Endothelial cell of umbilical vein (primary cell): ENCODE measurements around the gene GUCD1. TPM values are rescaled to one million over a fixed set of nuclear protein-coding genes. Genes with fewer than 3 reads are reported as not detected.

Experiments used
- BruUV-seq: library from RNA; stranded (reverse); fragments of 400-500 nt; replicated peaks from 2 replicates; lab custom pipeline; 2021; lab: Mats Ljungman, UMichigan
- CTCF ChIA-PET: fragments of 300-600, 350-600 bp; sonication (Branson Sonifier 250); formaldehyde crosslinking; loops from one replicate; lab custom pipeline; 2021; ENCODE audit warnings: antibody characterized with exemption, inconsistent platforms; lab: Charles Lee
- POLR2A ChIA-PET: fragments of 300-600, 350-600 bp; sonication (Branson Sonifier 250); formaldehyde crosslinking; loops from one replicate; lab custom pipeline; 2021; ENCODE audit warnings: antibody characterized with exemption, inconsistent platforms; lab: Charles Lee
- DNase-seq: peaks from one replicate; pipeline ENCODE4 v3.0.0-alpha.2; 2011; ENCODE audit warnings: low read depth, low spot score
- FAIRE-seq: peaks from 2 replicates; lab custom pipeline; 2011; peaks lifted over from hg19 to GRCh38; lab: Jason Lieb, UNC
- H2AFZ ChIP-seq: 2 replicates; pipeline ENCODE4 v1.6.0; 2012; ENCODE audit warnings: low read depth, low read length, control low read depth, inconsistent platforms
- H3K27ac ChIP-seq: 2 replicates; pipeline ENCODE4 v1.5.1; 2011; ENCODE audit warnings: low read depth, mild to moderate bottlenecking, control low read depth, low read length, moderate library complexity; ENCODE audit not compliant: insufficient read depth
- H3K27me3 ChIP-seq, 2 experiments: 2 replicates each; pipeline versions ENCODE4 v1.6.0 to v1.6.1; 2011; ENCODE audit warnings: low read length in 2 of 2, mixed read lengths in 1 of 2; ENCODE audit not compliant: control insufficient read depth in 2 of 2, insufficient read depth in 2 of 2
- H3K36me3 ChIP-seq, 2 experiments: 2 replicates in 1 of 2; 3 replicates in 1 of 2; pipeline ENCODE4 v1.5.1; 2011; ENCODE audit warnings: low read length in 2 of 2, mild to moderate bottlenecking in 1 of 2, moderate library complexity in 1 of 2; ENCODE audit not compliant: control insufficient read depth in 2 of 2, insufficient read depth in 2 of 2; ENCODE audit errors: extremely low read depth in 1 of 2
- H3K4me1 ChIP-seq: 3 replicates; pipeline ENCODE4 v1.5.1; 2011; ENCODE audit warnings: mild to moderate bottlenecking, low read length; ENCODE audit not compliant: control insufficient read depth, insufficient read depth; ENCODE audit errors: extremely low read depth
- H3K4me2 ChIP-seq: 2 replicates; pipeline ENCODE4 v1.6.1; 2011; ENCODE audit warnings: low read length, control low read depth, mixed read lengths; ENCODE audit not compliant: insufficient read depth
- H3K4me3 ChIP-seq, 3 experiments: fragments of 200-600 bp in 1 of 3; sonication (generic), shearing (Covaris generic) in 1 of 3; replicated peaks in 1 of 3; 2 replicates each; pipeline ENCODE4 v1.5.1; 2011 to 2016; ENCODE audit warnings: control low read depth in 3 of 3, low read length in 3 of 3, mild to moderate bottlenecking in 2 of 3, inconsistent platforms in 1 of 3, low read depth in 1 of 3, moderate library complexity in 1 of 3; ENCODE audit not compliant: insufficient read depth in 1 of 3
- H3K79me2 ChIP-seq: 2 replicates; pipeline ENCODE4 v1.6.0; 2012; ENCODE audit warnings: low read length, inconsistent platforms; ENCODE audit not compliant: control insufficient read depth, insufficient read depth
- H3K9ac ChIP-seq: replicated peaks from 2 replicates; pipeline ENCODE3; 2011; ENCODE audit warnings: low read length, control low read depth; ENCODE audit not compliant: insufficient read depth; ENCODE audit errors: extremely low read depth
- H3K9me1 ChIP-seq: replicated peaks from 3 replicates; pipeline ENCODE4 v1.6.0; 2011; ENCODE audit warnings: mild to moderate bottlenecking, low read length; ENCODE audit not compliant: control insufficient read depth, insufficient read depth; ENCODE audit errors: extremely low read depth
- H3K9me3 ChIP-seq: replicated peaks from 2 replicates; pipeline ENCODE4 v1.5.1; 2012; ENCODE audit warnings: low read length, inconsistent platforms; ENCODE audit not compliant: control insufficient read depth, insufficient read depth
- H4K20me1 ChIP-seq: replicated peaks from 2 replicates; pipeline ENCODE3; 2011; ENCODE audit warnings: mild to moderate bottlenecking, low read length; ENCODE audit not compliant: control insufficient read depth, insufficient read depth; ENCODE audit errors: extremely low read depth
- CTCF ChIP-seq, 2 donors: IDR thresholded peaks; 1 replicate in 1 of 2; 2 replicates in 1 of 2; pipeline ENCODE4 v1.5.1; 2011; ENCODE audit warnings: low read length in 2 of 2, mild to moderate bottlenecking in 2 of 2, moderate library complexity in 2 of 2, control low read depth in 1 of 2, inconsistent platforms in 1 of 2, low read depth in 1 of 2; ENCODE audit not compliant: insufficient read depth in 1 of 2; ENCODE audit errors: extremely low read depth in 1 of 2
- EZH2 ChIP-seq: IDR thresholded peaks from 2 replicates; pipeline ENCODE4 v1.6.1; 2012; ENCODE audit warnings: borderline replicate concordance, low read depth, mild to moderate bottlenecking, moderate library complexity, low read length, inconsistent platforms; ENCODE audit not compliant: severe bottlenecking
- FOS ChIP-seq: IDR thresholded peaks from 2 replicates; pipeline ENCODE4 v1.6.1; 2011; ENCODE audit warnings: mild to moderate bottlenecking, low read length, moderate library complexity, borderline replicate concordance; ENCODE audit not compliant: insufficient read depth
- GATA2 ChIP-seq: IDR thresholded peaks from 2 replicates; pipeline ENCODE4 v1.7.0; 2011; ENCODE audit warnings: low read depth, mild to moderate bottlenecking, moderate library complexity, mixed read lengths, low read length; ENCODE audit not compliant: insufficient read length, insufficient read depth
- POLR2AphosphoS5 ChIP-seq: IDR thresholded peaks from 2 replicates; pipeline ENCODE4 v1.6.1; 2012; ENCODE audit warnings: low read depth, mild to moderate bottlenecking, control low read depth, low read length, moderate library complexity; ENCODE audit not compliant: insufficient read depth
- dilution Hi-C: fragments of 300-500 bp; cut with MboI; formaldehyde crosslinking; loops from one replicate; pipeline ENCODE4 v1.15.0; 2019; ENCODE audit warnings: low sequenced_read_pairs; ENCODE audit not compliant: extremely low pct_ligation_motif_present
- intact Hi-C: fragments of 100-400 bp; cut with micrococcal nuclease; formaldehyde crosslinking; loops from one replicate; pipeline ENCODE4 v1.10.0; 2022
- polyA plus RNA-seq, 4 experiments: library from polyadenylated mRNA; depleted of rRNA in 3 of 4; stranded (reverse) in 3 of 4; unstranded in 1 of 4; fragments of >200 nt; gene quantifications; 2 replicates each; pipeline versions ENCODE4 v1.2.1 to v1.2.3, GENCODE V29; 2011 to 2012; ENCODE audit warnings: missing spikeins in 1 of 4
- total RNA-seq: library from RNA; stranded (reverse); gene quantifications from 2 replicates; pipeline ENCODE4 v1.2.3, GENCODE V29; 2021

Gene GUCD1
- total and polyA plus RNA-seq, 2 donors (not counting 3 experiments of a cell fraction or from before 2014, with no cell fraction given): 116 to 138 TPM

DNA sequence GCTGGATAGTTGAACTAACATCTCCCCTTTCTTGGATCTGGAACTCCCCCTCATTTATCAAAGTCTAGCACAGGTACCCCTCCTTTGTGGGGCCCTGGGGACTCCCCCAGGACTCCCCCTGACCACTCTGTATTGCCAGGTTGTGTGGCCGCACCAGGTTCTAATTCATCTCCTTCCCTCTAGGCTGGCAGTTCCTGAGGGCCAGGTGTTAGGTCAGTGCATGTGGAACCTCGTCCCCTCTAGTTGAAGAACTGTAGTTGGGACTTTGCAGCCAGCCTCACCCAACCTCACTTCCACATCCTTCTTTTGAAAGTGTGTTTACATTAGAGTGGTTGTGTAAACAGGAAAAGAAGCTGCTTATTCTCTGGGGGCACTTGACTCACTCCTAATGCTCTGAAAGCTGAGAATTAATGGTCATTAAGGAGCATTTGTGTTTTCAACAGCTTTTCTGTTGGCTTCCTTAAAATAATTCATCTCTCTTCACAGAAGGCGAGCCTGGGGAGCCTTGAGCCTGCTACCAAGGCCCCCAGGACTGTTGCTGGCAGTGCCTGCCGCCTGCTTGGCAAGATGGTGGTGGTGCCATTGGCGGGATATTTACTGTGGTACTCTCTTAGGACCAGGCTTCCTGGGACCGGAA lies 48.0 kb downstream of the GUCD1 start:
- intact Hi-C loops: no loop called here
- Histone ChIP-seq H3K27me3 (no peaks in the 10 kb centered on the region), H3K4me3 (no peak overlapping the region), H3K36me3 (no peaks in the 10 kb centered on the region), H3K9ac (no peak overlapping the region), H4K20me1 (no peaks in the 10 kb centered on the region), H3K9me1 (no peaks in the 10 kb centered on the region), H3K4me1 (peaks cover 16% of the 10 kb centered on the region), H2AFZ (peak overlapping the region; percentile 88), H3K27ac (peak overlapping the region; percentile 40), H3K9me3 (no peaks in the 10 kb centered on the region), H3K4me2 (peak overlapping the region; percentile 67), H3K79me2 (no peaks in the 10 kb centered on the region)
- ChIA-PET CTCF (interaction anchor here (0.9 to 2.0 kb wide), 12 partner anchors 10 to 650 kb away, joined by 3 to 5 read pairs (median 3); partner anchors contain the start of gene SLC2A11), POLR2A (no interaction called here)
- TF ChIP-seq FOS (no peak), GATA2 (no peak), POLR2AphosphoS5 (no peak), CTCF (IDR thresholded peaks at IDR 0.05; ENCODE audit: extremely low read depth in 1 of 2, insufficient read depth in 1 of 2, low read depth in 1 of 2, low read length in 2 of 2) (no peak), EZH2 (no peak)
- dilution Hi-C loops: no loop called here
- FAIRE-seq (peak; percentile 53), DNase-seq (peak; percentile 52)
- no TSS peak for BruUV-seq
